NCI-H1092 (cell line): ENCODE results near the gene SLC1A2.

ENCODE experiments used
- DNase-seq: peaks from one replicate; lab custom pipeline; 2025; lab: John Stamatoyannopoulos, UW

SLC1A2 gene

GRCh38 chr11:35419184-35419829 is at the start of gene SLC1A2:
TSS of gene SLC1A2 (minus strand) at chr11:35419558. CDS start at chr11:35418966, 592 bp downstream.
- DNase-seq: peak; percentile 8

DNA sequence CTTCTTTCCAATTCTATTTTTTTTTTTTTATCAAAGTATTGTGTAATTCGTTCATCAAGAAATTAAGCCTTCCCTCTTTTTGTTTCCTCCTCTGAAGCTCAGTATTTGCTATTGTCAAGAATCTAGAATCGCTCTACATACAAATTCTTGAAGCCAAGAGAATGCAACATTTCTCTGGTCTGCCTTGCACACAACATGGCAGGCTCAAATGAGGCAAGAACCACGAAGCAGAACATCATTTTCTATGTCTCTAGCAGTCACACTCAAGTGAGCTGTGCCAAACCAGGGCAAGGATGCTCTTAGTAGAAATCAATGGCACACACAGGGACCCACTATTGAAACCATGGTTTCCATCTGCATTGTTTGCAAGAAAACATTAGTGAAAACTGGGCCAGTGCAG is 46.7 kb upstream of the SLC1A2 start:
- DNase-seq: no peak

DNA sequence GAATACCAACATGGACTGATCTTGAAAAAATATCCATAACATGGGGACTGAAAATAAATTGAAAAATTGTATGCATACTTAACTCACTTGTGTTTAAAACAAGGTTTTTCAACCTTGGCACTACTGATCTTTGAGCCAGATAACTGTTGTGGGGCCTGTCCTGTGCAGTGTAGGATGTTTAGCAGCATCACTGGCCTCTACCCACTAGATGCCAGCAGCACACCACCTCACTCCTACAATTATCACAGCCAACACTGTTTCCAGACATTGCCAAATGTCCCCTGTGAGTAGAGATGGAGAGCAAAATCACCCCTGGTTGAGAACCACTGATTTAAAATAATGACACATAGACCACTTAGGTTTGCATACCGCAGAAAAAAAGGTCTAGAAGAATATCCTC is 45.0 kb upstream of the SLC1A2 start:
- DNase-seq: no peak

DNA sequence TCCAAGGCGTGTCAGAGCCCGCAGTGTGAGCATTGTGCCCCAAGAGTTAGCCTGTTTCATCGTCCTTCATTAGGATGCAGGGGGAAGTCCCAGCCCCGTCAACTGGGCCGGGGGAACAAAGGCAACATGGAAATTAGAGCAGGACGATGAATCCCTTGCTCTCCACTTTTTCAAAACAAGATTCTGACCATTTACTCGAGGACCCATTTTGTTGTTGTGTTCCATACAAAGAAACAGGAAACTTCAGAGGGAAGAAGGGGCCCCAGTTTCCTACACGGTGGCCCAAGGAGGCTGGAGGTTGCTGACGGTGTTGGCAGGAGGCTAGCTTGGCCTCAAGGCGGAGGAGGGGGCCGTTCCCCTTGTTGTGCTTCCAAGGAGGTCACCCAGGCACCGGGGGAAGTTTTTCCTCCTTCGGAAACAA is 44.0 kb upstream of the SLC1A2 start:
- DNase-seq: no peak

GRCh38 chr11:35461917-35462538 is 42.7 kb upstream of the SLC1A2 start:
- DNase-seq: no peak

DNA sequence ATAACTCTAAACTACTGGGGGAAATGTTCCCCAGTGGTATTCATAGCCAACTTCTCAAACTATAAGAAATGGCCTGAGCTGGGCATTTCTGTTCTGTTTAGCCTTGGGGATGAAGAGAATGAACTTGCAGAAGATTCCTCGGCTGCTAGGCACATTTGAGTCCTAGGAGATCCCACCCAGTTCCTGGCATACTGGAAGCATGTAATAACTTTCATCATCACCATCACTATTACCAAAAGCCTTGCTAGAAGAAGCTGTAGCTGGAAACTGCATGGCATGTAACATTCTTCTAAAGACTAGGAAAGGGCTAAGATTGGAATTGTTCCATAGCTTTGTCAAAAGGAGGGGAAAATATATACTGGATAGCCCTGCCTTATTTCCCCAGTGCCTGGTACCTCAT is 40.1 kb upstream of the SLC1A2 start:
- no peak for DNase-seq

- DNase-seq: no peak
Observed at GRCh38 chr11:35458846-35459245, 39.5 kb upstream of the SLC1A2 start.

DNA sequence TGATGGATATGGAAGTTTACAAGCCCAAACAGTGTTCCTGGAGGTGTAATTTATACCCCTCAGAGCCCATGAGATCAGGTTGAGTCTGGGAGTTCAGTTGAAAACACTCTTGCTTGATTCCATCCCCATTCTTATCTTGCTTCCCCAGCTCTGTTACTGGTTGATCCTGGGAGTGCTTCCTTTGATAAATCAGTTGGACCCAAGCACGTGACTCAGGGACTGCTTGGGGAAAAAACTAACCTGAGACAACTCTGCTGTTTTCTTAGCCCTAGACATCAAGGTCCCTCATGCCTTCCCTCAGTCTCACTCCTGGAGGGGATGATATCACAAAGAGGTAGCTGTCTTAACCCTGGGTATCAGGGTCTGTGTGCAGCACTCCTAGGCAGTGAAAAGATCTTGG is 35.0 kb upstream of the SLC1A2 start:
- DNase-seq: no peak

DNA sequence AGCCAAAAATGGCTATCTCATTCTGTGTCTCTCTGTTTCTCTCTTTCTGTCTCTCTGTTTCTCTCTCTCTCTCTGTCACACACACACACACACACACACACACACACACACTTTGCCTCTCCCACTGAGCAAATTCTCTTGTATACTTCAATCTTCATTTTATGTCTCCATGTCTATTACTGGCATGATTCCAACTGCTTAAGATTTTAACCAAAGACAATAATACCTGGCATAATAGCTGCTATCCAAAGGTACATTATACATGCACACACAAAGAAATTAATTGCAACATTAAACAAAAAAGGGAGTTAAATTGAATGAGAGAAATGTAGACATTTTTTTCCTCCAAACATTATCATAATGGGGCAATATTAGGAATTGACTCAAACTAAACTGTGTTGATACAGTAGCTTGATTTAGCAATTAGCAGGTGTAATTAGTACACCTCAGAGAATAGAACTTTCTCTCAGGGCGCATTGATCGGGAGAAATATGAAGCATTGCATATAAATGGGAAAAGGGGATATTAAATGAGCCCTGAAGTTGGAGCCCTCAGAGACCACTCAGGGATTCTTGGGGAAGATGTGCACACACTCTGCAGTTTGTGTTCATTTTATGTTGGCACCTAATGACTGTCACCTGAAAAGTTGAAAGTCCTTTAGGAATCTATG is 17.4 kb upstream of the SLC1A2 start:
- DNase-seq: no peak

- no peak for DNase-seq
Observed at GRCh38 chr11:35433588-35433987, 14.2 kb upstream of the SLC1A2 start.

- no peak for DNase-seq
Observed at GRCh38 chr11:35432464-35432863, 13.1 kb upstream of the SLC1A2 start.

GRCh38 chr11:35427071-35427470 is 7.7 kb upstream of the SLC1A2 start:
- peak; percentile 14 for DNase-seq

- DNase-seq: no peak
Observed at GRCh38 chr11:35426351-35426750, 7.0 kb upstream of the SLC1A2 start.

DNA sequence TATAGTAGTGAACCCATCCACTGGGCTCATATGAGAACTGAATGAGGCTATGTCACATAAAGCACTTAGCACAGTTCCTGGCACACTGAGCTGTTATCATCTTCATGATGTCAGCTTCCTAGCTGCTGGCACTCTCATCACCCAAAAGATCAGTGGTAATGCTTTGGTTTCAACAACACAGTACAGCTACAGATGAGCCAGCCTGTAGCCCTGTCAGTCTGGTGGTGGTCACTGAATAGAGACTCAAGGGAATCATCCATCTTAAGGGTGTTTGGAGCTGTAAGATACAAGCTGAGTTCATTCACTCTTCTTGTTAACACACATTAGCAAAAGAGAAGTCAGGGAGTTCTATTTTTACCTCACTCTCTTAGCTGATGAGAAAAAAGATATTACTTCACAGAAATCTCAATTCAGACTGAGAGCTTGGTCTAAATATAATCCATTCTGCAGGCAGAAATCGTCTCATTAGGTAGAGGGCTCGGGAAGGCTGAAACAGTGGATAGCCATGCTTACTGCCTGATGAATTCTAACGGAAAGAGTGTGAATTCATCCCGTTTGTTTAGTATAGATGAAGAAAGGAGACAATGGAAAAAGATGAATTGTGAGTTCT is 6.3 kb upstream of the SLC1A2 start:
- DNase-seq: no peak

- DNase-seq: no peak
Observed at GRCh38 chr11:35424157-35424940, 5.0 kb upstream of the SLC1A2 start.

DNA sequence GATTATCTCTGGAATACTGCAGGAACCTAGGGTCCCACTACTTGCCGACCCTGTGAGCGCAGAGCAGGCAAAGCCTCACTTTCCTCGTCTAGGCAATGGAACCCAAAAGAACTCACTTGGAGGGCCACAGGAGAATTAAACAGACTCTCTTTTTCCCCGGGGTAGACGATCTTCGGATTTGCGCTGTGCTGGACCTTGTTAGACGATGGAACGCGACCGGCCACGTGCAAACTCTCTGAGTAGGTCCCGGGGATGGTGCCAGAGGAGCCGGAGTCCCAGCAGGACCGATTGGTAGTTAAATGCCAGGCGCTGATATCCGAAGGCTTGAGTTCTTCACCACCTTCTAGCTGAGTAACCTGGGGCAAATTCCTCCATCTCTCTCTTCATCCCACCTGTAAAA is 1.0 kb upstream of the SLC1A2 start:
- DNase-seq: no peak

GRCh38 chr11:35419830-35420333 is 524 bp upstream of the SLC1A2 start:
- no peak for DNase-seq

GRCh38 chr11:35418282-35419183 is 825 bp downstream of the SLC1A2 start:
- DNase-seq: peak; percentile 32

DNA sequence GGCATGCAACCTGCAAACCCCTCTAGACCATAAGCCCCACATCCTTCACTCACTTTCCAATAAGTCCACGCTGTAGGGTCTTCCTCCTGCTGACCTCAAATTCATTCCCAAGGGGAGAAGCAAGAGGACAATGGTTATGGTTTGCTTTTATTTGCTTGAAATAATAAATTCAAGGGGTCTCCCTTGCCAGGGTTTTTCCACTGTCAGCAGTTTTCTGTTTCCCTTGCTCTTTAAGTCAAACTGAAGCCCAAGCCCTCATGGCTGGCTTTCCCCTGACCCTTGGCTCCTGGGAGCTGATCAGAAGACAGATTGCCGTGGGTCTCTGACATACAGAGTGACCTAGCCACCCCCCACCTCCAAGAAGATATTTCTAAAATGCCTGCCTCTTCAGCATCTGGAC is 3.9 kb downstream of the SLC1A2 start:
- no peak for DNase-seq

GRCh38 chr11:35414776-35415175 is 4.6 kb downstream of the SLC1A2 start:
- DNase-seq: no peak

DNA sequence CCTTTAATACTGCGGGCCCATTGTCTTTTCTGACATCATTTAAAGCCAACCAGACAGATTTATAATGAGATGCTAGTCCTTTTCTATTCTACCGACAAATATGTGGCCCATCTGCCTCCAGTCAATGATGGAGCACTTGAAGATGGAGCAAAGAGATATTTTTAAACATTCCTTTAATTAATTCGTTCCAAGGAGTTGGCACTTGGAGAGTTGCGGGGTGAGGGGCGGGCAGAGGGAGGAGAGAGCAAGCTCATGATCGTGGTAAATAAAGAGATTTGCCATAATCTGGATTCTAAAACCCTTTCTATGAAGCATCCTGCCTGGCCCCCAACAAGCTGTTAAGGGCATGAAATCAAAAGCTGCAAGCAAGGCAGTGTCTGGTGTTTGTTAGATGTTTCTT is 5.0 kb downstream of the SLC1A2 start:
- DNase-seq: no peak
